HG02981 (cell line): ENCODE results near the gene STXBP3.
"Not testable (repeated sequence)": the region's sequence is repeated elsewhere in the genome, so short reads cannot be mapped to it uniquely, and the experiment has no call there.

Experiments used
- ATAC-seq: cut with Tn5 transposase; IDR thresholded peaks from one replicate; pipeline ENCODE4 v1.9.1; 2021; ENCODE audit warnings: mild to moderate bottlenecking, moderate library complexity; ENCODE audit not compliant: unreplicated experiment

STXBP3 gene

GRCh38 chr1:108746382-108747170 lies at the start of gene STXBP3:
Gene STXBP3 (plus strand): TSS chr1:108746674. CDS start chr1:108746738, 64 bp downstream.
- ATAC-seq: peak; percentile 90

GRCh38 chr1:108699375-108700332 lies 46.8 kb upstream of the STXBP3 start:
- ATAC-seq: no peak

DNA sequence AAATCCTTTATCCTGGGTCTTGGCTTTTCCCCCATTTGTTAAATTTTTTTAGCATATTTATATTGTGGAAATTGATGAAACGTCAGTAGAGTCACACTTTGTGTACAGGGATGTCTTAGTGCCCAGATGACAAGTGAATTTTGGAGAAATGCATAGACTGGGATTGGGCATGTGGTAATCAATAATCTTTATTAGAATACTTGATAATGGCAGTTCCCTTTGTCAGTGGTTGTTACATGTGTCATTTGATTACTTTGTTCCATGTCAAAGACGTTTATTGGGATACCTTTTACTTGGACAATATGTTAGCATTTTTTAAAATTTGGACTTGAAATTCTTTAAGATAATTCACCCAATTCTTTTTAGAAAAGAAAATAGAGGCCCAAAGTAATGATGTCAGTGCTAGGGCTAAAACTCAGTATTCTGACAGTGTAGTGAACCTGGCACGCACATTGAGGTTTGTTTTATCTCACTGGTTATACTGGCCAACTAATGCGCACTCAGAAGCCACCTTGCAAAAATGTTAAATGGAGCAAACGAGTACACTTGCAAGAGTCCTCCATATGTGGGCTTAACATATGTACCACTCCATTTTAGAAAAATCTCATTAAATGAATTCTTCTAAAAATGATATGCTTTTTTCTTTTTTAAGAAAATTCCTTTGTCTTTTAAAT lies 45.2 kb upstream of the STXBP3 start:
- no peak for ATAC-seq

DNA sequence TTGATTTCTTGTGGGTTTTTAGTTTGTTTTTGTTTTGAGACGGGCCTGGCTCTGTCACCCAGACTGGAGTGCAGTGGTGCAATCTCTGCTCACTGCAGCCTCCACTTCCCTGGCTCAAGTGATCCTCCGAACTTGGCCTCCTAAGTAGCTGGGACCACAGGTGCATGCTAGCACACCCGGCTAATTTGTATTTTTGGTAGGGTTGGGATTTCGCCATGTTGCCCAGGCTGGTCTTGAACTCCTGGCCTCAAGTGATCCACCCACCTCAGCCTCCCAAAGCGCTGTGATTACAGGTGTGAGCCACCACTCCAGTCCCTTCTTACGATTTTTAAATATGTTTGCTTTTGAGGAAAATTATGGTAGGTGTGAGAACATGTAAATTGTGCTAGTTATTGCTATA lies 44.4 kb upstream of the STXBP3 start:
- ATAC-seq: not testable (repeated sequence)

GRCh38 chr1:108703939-108704338 lies 42.5 kb upstream of the STXBP3 start:
- ATAC-seq: no peak

GRCh38 chr1:108704496-108704895 lies 42.0 kb upstream of the STXBP3 start:
- no peak for ATAC-seq

DNA sequence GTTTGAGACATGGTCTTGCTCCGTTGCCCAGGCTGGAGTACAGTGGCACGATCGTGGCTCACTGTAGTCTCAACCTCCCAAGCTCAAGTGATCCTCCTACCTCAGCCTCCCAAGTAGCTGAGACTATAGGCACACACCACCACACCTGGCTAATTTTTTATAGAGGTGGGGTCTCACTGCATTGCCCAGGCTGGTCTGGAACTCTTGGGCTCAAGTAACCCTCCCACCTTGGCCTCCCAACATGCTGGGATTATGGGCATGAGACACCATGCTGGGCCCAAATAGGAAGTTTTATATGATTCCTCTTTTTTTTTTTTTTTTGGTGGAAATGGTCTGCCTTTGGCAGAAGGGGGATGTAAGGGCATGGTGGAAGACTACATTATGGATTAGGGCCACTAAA lies 39.8 kb upstream of the STXBP3 start:
- no peak for ATAC-seq

DNA sequence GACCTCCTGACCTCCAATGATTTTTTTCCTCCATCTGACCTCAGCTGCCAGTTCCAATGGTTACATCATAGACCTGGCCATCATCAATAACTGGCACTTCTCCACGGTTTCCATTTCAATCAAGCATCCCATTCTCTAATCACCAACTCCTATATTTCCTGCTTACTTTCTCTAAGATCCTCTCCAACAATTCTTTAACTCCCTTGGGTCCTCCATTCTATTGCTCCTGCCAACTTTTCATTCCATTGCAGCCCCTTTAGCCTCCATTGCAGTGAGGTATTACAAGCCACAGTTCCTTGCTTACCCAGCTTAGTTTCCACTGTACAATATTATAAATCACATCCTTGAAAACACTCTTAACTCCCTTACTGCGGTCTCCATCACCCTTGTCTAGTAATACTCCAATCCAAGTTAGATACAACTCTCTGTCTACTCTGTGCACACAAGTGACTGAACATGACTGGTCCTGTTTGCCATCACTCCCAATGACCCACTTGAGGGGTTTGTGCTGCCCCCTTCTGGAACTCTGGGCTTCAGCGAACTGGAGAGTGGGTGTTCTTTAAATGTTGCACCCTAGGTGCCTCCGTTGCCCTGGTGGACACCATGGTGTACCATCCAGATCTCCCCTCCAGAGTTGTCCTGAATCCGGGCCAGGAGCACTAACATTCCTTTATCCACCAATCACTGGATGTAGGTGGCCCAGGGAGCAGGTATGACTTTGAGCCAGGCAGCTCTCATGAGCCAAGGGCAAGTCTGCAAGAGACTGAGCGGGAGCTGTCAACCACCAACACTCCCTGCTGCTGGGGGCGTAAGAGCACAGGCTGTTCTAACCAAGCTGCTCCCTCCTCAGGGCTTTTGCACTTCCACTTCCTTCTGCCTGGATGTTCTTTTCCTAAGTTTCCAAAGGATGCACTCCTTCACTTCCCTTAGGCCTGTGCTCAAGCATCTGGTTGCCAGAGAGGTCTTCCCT lies 37.5 kb upstream of the STXBP3 start:
- ATAC-seq: no peak

- ATAC-seq: no peak
Measured at GRCh38 chr1:108712606-108713150, 33.8 kb upstream of the STXBP3 start, which contains the start of gene FNDC7. Gene FNDC7 (plus strand): TSS chr1:108712908. CDS start chr1:108712934, 26 bp downstream.

GRCh38 chr1:108715932-108716331 lies 30.5 kb upstream of the STXBP3 start:
- ATAC-seq: no peak

DNA sequence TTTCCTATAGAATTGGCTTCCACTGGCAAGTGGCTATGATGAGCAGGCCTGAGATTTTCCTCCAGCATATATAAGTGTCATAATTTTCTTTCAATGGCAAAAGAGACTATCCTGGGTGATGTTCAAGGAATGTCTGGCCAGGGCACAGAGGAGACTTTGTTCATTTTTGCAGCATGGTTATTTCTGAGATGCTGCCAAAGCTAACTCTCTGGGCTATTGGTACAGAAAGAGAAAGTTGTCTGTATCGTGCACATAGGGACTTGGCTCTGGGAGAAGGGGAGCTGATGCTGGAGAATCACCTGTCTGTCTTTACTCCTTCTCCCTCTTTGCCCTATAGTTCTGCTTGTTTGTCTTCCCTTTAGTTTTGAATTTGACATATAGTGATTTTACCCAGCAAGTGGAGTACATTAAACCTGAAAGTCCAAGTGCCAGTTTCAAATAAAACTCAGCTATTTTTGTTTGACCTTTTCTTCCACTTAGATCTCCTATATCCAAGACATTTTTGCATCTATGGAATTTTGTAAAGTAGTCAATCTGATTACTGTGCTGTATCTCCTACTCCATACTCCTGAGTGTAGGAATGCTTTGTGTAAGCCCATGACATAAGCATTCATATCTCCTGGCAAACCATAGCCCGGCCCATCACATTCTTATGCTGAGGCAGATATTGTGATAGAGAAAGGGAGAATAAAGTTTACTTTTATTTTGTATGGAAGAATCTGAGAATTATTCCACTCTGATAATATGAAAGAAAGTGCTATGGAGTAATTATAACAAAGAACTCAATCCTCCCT lies 29.8 kb upstream of the STXBP3 start:
- no peak for ATAC-seq

DNA sequence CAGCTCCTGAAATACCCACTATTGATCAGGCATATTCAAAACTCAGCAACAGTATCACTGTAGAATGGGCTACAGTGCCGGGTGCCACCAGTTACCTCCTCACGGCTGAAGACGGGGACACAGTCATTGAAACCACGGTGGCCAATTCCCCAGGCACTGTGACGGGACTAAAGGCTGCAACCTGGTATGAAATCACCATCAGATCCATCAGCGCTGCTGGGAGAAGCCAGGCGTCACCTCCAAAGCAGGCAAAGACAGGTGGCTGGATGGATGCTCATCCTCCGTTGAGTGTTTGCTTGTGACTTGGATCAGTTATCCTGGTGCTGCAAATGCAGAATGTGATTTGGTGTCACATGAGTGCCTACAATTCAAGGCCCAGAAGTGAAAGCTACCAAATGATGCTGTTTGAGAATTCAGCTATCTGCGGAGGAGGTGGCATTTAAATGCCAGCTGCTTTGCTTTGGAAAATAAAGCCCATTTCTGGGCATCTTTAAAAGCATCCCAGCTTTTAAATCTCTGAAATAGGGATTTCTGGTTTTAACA lies 28.6 kb upstream of the STXBP3 start:
- ATAC-seq: no peak

- no peak for ATAC-seq
Measured at GRCh38 chr1:108718927-108719655, 27.4 kb upstream of the STXBP3 start.

- no peak for ATAC-seq
Measured at GRCh38 chr1:108719656-108720435, 26.6 kb upstream of the STXBP3 start.

DNA sequence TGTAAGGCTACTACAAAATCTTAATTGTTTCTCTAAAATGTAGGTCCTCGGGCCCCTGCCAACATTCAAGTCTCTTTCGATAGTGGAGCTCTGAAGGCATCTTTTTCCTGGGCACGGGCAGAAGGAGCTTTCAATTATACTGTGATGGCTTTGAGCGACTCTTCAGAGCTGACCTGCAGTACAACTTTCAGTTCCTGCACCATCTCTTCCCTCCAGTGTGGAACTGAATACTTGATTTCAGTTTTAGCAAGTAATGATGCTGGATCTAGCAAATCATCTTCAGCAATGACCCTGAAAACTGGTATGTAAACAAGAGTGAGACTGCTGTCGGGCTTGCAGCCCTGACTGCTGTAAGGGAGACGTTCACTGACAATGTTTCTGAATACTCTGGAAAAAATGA lies 24.2 kb upstream of the STXBP3 start:
- no peak for ATAC-seq

DNA sequence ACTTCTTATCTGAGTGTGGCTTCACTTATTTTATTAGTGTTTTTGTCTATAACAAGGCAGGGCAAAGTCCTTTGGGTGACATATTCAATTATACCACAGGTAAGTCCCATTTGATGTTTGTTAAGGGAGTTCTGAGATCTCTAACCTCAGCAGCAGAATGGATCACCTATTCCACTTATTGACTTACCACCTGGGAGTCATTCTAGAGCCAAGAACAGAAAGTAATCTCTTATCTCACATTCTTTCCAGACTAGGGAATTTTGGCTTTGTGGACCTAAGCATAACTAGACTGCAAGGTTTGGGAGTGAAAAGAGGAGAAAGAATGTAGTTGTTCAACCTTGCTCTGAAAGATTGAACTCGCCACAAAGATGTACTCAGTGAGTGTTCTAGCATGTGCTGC lies 20.6 kb upstream of the STXBP3 start:
- no peak for ATAC-seq

DNA sequence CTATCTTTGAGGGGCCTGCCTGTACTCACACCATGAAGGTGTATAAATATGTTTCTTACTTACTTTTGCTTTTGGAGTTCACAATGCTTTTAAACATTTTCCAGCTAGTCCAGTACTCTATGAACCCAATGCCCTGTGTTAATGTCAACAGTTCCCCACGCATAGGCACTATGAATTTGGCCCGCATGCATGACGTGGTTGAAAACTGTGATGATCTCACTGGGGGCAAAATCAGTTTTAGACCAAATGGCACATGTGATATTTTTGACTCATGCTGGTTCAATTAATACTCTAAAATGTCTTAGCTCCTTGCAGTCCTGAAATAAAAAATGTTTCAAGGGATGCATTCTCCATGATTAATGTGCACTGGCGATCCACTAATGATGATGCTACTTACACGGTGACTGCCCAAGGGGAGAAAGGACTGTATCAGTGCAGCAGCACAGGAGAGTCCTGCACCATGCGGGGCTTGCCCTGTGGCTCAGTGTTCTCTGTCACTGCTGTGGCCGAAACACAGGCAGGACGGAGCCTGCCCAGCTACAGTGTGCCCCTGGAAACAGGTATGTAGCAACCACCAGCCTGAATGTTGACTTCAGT lies 18.0 kb upstream of the STXBP3 start:
- ATAC-seq: no peak
